Adrenal gland (tissue), 12 donors: ENCODE measurements around the gene VPS18. TPM values are rescaled to one million over a fixed set of nuclear protein-coding genes. Genes with fewer than 3 reads are reported as not detected.

Experiments
- DNase-seq, 7 donors: peaks; one replicate each; pipeline ENCODE4 v3.0.0-alpha.2; 2019 to 2020
- H3K27ac ChIP-seq, 5 donors: fragments of 200-600 bp; sonication (generic) in 4 of 5; 1 replicate in 3 of 5; 2 replicates in 2 of 5; pipeline versions ENCODE4 v1.5.1 to v1.8.0; 2016 to 2020; ENCODE audit warnings: mild to moderate bottlenecking in 1 of 5
- H3K27me3 ChIP-seq: fragments of 200-600 bp; 2 replicates; pipeline ENCODE4 v1.8.0; 2021
- H3K36me3 ChIP-seq, 2 donors: fragments of 200-600 bp; replicated peaks in 1 of 2; 1 replicate in 1 of 2; 2 replicates in 1 of 2; pipeline versions ENCODE4 v1.5.1 to v1.8.0; 2018 to 2022
- H3K4me1 ChIP-seq, 2 donors: fragments of 200-600 bp; replicated peaks in 1 of 2; 1 replicate in 1 of 2; 2 replicates in 1 of 2; pipeline versions ENCODE4 v1.5.1 to v1.8.0; 2018 to 2021
- H3K4me3 ChIP-seq, 4 donors: fragments of 200-600 bp; sonication (generic) in 3 of 4; one replicate each; pipeline ENCODE4 v1.5.1; 2016 to 2018
- H3K9me3 ChIP-seq, 3 donors: fragments of 200-600 bp; sonication (generic) in 1 of 3; replicated peaks in 1 of 3; 1 replicate in 2 of 3; 2 replicates in 1 of 3; pipeline versions ENCODE4 v1.5.1 to v1.8.0; 2016 to 2021
- POLR2A ChIP-seq, 2 donors: fragments of 450-650 bp; IDR thresholded peaks; one replicate each; pipeline ENCODE4 v1.6.1; 2017; ENCODE audit warnings: antibody characterized with exemption in 2 of 2, mild to moderate bottlenecking in 2 of 2, moderate library complexity in 1 of 2
- WGBS, 4 donors: extraction: QIAGEN DNeasy Blood & Tissue Kit in 2 of 4; methylation state at CpG; one replicate each; pipeline versions ENCODE4 v1.1.5 to v1.1.7; 2013 to 2017; 5-methylcytosine and 5-hydroxymethylcytosine counted together
- intact Hi-C, 2 donors: fragments of 100-400 bp; cut with DNase I; formaldehyde crosslinking; loops; one replicate each; pipeline versions ENCODE4 v1.14.1 to v1.15.0; 2022 to 2023
- polyA plus RNA-seq, 3 donors: library from polyadenylated mRNA; stranded (reverse); fragments of 200-250 nt in 2 of 3; fragments of 350-450 nt in 1 of 3; fragmentation: Illumina TruSeq in 1 of 3; extraction: RNeasy Lipid Tissue Mini Kit (QIAGEN cat#74804) in 1 of 3; gene quantifications; one replicate each; pipeline ENCODE4 v1.2.3, GENCODE V29; 2013 to 2014
- total RNA-seq, 9 donors: library from RNA; depleted of rRNA in 4 of 9; stranded (reverse); fragments of >200 nt in 4 of 9; fragments of 120-200 nt in 1 of 9; fragmentation: NEBNext Ultra II Directional in 1 of 9; extraction: Animal tissue kit (Norgen Biotek cat#: 25700) in 1 of 9; gene quantifications; one replicate each; pipeline versions ENCODE4 v1.1.0 to v1.2.4, GENCODE V29; 2013 to 2023
- TF ChIP-seq, protein P1 (sequence below), 6 experiments: fragments of 450-650 bp in 4 of 6; fragments of 200-600 bp in 2 of 6; sonication (generic) in 1 of 6; IDR thresholded peaks; 1 replicate in 5 of 6; 2 replicates in 1 of 6; pipeline versions ENCODE4 v1.5.1 to v1.8.0; 2016 to 2021; ENCODE audit warnings: antibody characterized with exemption in 6 of 6, mild to moderate bottlenecking in 2 of 6, moderate library complexity in 1 of 6
- donor health status: healthy with polysubstance abuse.
- donor health status: Bipolar disorder and iron deficiency.
- donor health status: DM: yes; HTN: yes; CAD: no.
- donor health status: DM: no; HTN: no; CAD: no.
- donor health status: DM: no; HTN: no; CAD: no.
- donor health status: DM: yes; HTN: yes; CAD: no.

Gene VPS18
- total and polyA plus RNA-seq, 12 donors: 8.9 to 43.4 (median 30.0) TPM

- peak; percentile 91 to 98 (median 96) for DNase-seq
- Histone ChIP-seq H3K4me3 (peak overlapping the region in 2 of 4 donors; percentile 31 to 52), H3K36me3 (peaks cover 0 to 20% of the 10 kb centered on the region in 2 donors), H3K27ac (peak overlapping the region; percentile 78 to 98 (median 91)), H3K9me3 (no peaks in the 10 kb centered on the region), H3K27me3 (no peaks in the 10 kb centered on the region), H3K4me1 (peaks cover 24 to 52% of the 10 kb centered on the region in 2 donors)
- intact Hi-C loops: loop anchor here (5.0 kb wide), 2 partner anchors 36 to 116 kb away; no protein-coding TSS in a partner anchor
- 0 to 2% (median 1%) methylated on average over 5 to 36 of the region's 36 CpGs for WGBS, 4 donors
- TF ChIP-seq, protein P1, sequence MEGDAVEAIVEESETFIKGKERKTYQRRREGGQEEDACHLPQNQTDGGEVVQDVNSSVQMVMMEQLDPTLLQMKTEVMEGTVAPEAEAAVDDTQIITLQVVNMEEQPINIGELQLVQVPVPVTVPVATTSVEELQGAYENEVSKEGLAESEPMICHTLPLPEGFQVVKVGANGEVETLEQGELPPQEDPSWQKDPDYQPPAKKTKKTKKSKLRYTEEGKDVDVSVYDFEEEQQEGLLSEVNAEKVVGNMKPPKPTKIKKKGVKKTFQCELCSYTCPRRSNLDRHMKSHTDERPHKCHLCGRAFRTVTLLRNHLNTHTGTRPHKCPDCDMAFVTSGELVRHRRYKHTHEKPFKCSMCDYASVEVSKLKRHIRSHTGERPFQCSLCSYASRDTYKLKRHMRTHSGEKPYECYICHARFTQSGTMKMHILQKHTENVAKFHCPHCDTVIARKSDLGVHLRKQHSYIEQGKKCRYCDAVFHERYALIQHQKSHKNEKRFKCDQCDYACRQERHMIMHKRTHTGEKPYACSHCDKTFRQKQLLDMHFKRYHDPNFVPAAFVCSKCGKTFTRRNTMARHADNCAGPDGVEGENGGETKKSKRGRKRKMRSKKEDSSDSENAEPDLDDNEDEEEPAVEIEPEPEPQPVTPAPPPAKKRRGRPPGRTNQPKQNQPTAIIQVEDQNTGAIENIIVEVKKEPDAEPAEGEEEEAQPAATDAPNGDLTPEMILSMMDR (IDR thresholded peaks at IDR 0.05): peak; percentile 61 to 92 (median 76)
- TF ChIP-seq POLR2A (IDR thresholded peaks at IDR 0.05): peak in 1 of 2 donors; percentile 72
These were observed 12.1 kb downstream of the VPS18 start for GRCh38 chr15:40906091-40906990.

- Histone ChIP-seq H3K4me1 (peaks cover 24 to 52% of the 10 kb centered on the region in 2 donors), H3K9me3 (no peaks in the 10 kb centered on the region), H3K4me3 (peak overlapping the region in 1 of 4 donors; percentile 52), H3K36me3 (peaks cover 0 to 16% of the 10 kb centered on the region in 2 donors), H3K27me3 (no peaks in the 10 kb centered on the region), H3K27ac (peak overlapping the region; percentile 78 to 98 (median 91))
- intact Hi-C loops: loop anchor here (5.0 kb wide), 2 partner anchors 35 to 115 kb away; no protein-coding TSS in a partner anchor
- 27 to 34% (median 29%) methylated on average over 14 to 22 of the region's 22 CpGs for WGBS, 4 donors
- no peak for TF ChIP-seq POLR2A (IDR thresholded peaks at IDR 0.05)
- TF ChIP-seq, protein P1 (IDR thresholded peaks at IDR 0.05): no peak
- peak in 6 of 7 donors; percentile 48 to 77 (median 58) for DNase-seq
These were observed 12.9 kb downstream of the VPS18 start for GRCh38 chr15:40906991-40907802.

GRCh38 chr15:40908095-40908494 is 13.8 kb downstream of the VPS18 start:
- DNase-seq: no peak
- 73 to 93% (median 88%) methylated on average over 4 to 7 of the region's 7 CpGs for WGBS, 4 donors
- Histone ChIP-seq H3K4me3 (no peak overlapping the region), H3K27ac (peak overlapping the region in 2 of 5 donors; percentile 97 to 98), H3K36me3 (peaks cover 0 to 8% of the 10 kb centered on the region in 2 donors), H3K4me1 (peaks cover 24 to 47% of the 10 kb centered on the region in 2 donors), H3K27me3 (no peaks in the 10 kb centered on the region), H3K9me3 (no peaks in the 10 kb centered on the region)
- intact Hi-C loops: loop anchor here (5.0 kb wide), 2 partner anchors 34 to 114 kb away; no protein-coding TSS in a partner anchor
- TF ChIP-seq POLR2A (IDR thresholded peaks at IDR 0.05): no peak
- TF ChIP-seq, protein P1 (IDR thresholded peaks at IDR 0.05): no peak
